ENCODE measurements around the gene RFX7. TPM values are rescaled to one million over a fixed set of nuclear protein-coding genes. Genes with fewer than 3 reads are reported as not detected.

The RFX7 gene
- polyA plus RNA-seq, 1 experiment: 9.1 TPM

DNA sequence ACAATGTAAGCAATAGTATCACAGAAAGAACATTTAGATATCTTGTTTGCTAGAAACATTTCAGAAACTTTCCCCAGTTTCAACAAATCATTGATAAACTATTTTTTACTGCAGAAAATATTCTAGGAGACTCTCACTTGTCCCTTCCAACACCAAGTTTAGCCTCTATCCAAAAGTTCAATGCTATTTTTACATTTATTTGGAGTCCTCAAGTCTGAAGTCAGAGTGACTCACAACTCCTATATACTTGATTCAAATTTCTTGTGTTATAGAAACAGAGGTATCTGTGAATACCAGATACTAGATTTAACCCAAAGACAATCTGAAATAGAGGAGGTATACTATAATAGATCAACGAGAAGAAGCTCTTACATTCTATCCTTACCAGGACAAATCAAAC, 49.6 kb downstream of the RFX7 start:
- Histone ChIP-seq H3K4me3 (ENCODE audit: low read depth, low read length) (no peak overlapping the region), H3K27me3 (ENCODE audit: control insufficient read depth, insufficient read depth, low read length) (no peaks in the 10 kb centered on the region), H3K27ac (ENCODE audit: low read depth, low read length) (no peak overlapping the region), H3K9me3 (ENCODE audit: control insufficient read depth, insufficient read depth, low read length) (no peaks in the 10 kb centered on the region)
- POLR2A ChIA-PET: no interaction called here
- DNase-seq (ENCODE audit: low read depth, low spot score): no peak
- TF ChIP-seq, protein P1, sequence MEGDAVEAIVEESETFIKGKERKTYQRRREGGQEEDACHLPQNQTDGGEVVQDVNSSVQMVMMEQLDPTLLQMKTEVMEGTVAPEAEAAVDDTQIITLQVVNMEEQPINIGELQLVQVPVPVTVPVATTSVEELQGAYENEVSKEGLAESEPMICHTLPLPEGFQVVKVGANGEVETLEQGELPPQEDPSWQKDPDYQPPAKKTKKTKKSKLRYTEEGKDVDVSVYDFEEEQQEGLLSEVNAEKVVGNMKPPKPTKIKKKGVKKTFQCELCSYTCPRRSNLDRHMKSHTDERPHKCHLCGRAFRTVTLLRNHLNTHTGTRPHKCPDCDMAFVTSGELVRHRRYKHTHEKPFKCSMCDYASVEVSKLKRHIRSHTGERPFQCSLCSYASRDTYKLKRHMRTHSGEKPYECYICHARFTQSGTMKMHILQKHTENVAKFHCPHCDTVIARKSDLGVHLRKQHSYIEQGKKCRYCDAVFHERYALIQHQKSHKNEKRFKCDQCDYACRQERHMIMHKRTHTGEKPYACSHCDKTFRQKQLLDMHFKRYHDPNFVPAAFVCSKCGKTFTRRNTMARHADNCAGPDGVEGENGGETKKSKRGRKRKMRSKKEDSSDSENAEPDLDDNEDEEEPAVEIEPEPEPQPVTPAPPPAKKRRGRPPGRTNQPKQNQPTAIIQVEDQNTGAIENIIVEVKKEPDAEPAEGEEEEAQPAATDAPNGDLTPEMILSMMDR (IDR thresholded peaks at IDR 0.05; ENCODE audit: low read depth, low read length): no peak
- CTCF ChIA-PET: no interaction called here

DNA sequence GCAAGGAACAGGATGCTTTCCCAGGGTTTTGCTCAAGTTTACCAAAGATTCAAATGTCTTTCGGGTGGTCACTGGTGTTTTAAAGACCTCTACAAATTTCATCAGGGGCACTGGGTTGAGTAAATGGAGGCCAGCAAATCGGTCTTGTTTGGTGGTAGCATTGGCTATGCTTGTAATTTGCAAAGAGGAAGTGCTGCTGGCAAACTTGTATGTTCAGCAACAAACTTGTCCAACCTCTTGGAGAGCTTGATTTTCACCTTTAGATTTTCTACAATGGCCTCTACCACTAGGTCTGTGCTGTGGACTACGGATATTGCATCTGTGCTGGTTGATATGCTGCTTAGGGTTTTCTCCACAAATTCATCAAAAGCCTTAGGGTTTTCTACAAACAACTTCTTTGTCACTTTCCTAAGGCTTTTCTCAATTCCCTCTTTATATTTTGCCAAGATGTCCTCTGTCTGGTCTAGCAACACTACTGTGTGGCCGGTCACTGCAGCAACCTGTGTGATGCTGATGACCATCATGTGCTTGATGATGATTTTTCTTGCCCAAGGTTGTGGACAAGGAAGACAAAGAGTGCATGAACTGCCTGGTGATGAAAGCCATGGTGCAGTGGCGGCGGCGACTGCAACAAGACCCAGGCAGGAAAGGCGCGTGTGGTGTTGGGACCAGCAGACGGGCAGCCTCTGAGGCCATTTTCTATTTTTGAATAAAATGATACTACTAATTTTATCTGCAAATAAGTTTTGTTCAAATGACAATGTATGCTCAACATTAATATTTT, 50.8 kb downstream of the RFX7 start:
- H3K27ac ChIP-seq (ENCODE audit: low read depth, low read length): no peak overlapping the region
- no peak overlapping the region for H3K4me3 ChIP-seq (ENCODE audit: low read depth, low read length)
- H3K27me3 ChIP-seq (ENCODE audit: control insufficient read depth, insufficient read depth, low read length): no peaks in the 10 kb centered on the region
- CTCF ChIA-PET: no interaction called here
- TF ChIP-seq, protein P1 (IDR thresholded peaks at IDR 0.05; ENCODE audit: low read depth, low read length): no peak
- DNase-seq (ENCODE audit: low read depth, low spot score): no peak
- POLR2A ChIA-PET: no interaction called here
- no peaks in the 10 kb centered on the region for H3K9me3 ChIP-seq (ENCODE audit: control insufficient read depth, insufficient read depth, low read length)

DNA sequence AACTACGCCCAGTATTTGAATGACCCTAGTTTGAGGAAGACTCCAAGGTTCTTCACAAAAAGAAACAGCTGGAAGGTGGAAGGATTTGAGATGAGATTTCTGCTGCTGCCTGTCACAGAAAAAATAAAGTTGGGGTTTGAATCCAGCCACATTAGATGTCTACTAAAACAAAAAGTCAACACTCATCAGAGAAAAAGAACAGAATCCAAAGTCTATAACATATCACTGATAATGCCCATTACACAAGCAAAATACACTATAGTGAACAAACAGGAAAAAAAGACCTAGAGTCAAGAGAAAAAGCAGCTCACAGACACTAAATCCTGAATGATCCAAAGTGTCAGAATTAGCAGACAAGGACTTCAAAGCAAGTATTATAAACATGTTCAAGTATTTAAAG, 56.0 kb downstream of the RFX7 start:
- no peak overlapping the region for H3K27ac ChIP-seq (ENCODE audit: low read depth, low read length)
- no peak for DNase-seq (ENCODE audit: low read depth, low spot score)
- H3K4me3 ChIP-seq (ENCODE audit: low read depth, low read length): no peak overlapping the region
- ChIA-PET CTCF (no interaction called here), POLR2A (no interaction called here)
- H3K9me3 ChIP-seq (ENCODE audit: control insufficient read depth, insufficient read depth, low read length): no peaks in the 10 kb centered on the region
- H3K27me3 ChIP-seq (ENCODE audit: control insufficient read depth, insufficient read depth, low read length): no peaks in the 10 kb centered on the region
- TF ChIP-seq, protein P1 (IDR thresholded peaks at IDR 0.05; ENCODE audit: low read depth, low read length): no peak

DNA sequence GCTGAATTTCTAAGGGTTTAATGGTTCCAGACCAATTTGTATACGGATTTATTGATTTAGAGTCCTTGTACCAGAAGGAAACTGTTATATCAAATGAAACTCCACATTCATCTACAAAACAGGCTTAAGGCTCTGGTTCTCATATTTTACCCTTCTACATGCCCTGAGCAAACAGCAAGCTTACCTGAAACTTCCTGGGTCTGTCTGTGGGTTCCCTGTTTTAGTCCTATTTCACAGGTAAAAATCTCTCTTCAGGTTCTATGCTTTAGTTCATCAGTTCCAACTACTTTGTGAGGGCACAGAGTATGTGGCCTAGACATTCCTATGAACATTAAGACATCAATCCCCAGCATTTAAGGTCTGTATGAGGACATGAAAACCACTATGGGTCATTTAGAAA, 57.7 kb downstream of the RFX7 start:
- TF ChIP-seq, protein P1 (IDR thresholded peaks at IDR 0.05; ENCODE audit: low read depth, low read length): no peak
- POLR2A ChIA-PET: no interaction called here
- Histone ChIP-seq H3K9me3 (ENCODE audit: control insufficient read depth, insufficient read depth, low read length) (no peaks in the 10 kb centered on the region), H3K27me3 (ENCODE audit: control insufficient read depth, insufficient read depth, low read length) (no peaks in the 10 kb centered on the region), H3K4me3 (ENCODE audit: low read depth, low read length) (no peak overlapping the region), H3K27ac (ENCODE audit: low read depth, low read length) (no peak overlapping the region)
- no peak for DNase-seq (ENCODE audit: low read depth, low spot score)
- CTCF ChIA-PET: interaction anchor here (1.2 to 1.3 kb wide), 2 partner anchors 13 to 63 kb away, joined by 3 read pairs; no protein-coding TSS in a partner anchor

DNA sequence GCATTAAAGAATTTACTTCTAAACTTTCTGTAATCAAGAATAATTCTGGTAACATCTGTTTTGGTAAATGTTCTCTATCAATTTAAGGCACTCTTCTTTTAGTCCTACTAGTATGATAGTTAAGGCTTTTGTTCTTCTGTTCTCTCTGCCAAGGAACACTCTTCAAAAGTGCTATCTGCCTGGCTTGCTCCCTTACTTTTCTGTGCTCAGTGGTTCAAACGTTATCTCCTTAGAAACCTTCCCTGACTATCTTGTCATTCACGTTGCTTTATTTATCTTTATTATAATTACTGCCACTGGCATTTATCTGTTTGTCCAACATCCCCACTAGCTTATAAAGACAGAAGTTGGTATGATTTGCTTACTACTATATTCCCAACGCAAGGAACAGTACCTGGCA, 59.2 kb downstream of the RFX7 start:
- Histone ChIP-seq H3K4me3 (ENCODE audit: low read depth, low read length) (no peak overlapping the region), H3K27me3 (ENCODE audit: control insufficient read depth, insufficient read depth, low read length) (no peaks in the 10 kb centered on the region), H3K27ac (ENCODE audit: low read depth, low read length) (no peak overlapping the region), H3K9me3 (ENCODE audit: control insufficient read depth, insufficient read depth, low read length) (no peaks in the 10 kb centered on the region)
- TF ChIP-seq, protein P1 (IDR thresholded peaks at IDR 0.05; ENCODE audit: low read depth, low read length): no peak
- POLR2A ChIA-PET: no interaction called here
- CTCF ChIA-PET: no interaction called here
- no peak for DNase-seq (ENCODE audit: low read depth, low spot score)
